Fibroblast of lung (primary cell): ENCODE results near the gene ATP6V0D1.

Experiments used
- CTCF ChIP-seq, 2 donors: IDR thresholded peaks in 1 of 2; conservative IDR thresholded peaks in 1 of 2; 1 replicate in 1 of 2; 2 replicates in 1 of 2; pipeline ENCODE4 v1.5.1; 2011 to 2012; ENCODE audit warnings: low read length in 2 of 2, control low read depth in 1 of 2, inconsistent platforms in 1 of 2, low read depth in 1 of 2, mild to moderate bottlenecking in 1 of 2
- EZH2 ChIP-seq: IDR thresholded peaks from 2 replicates; pipeline ENCODE4 v1.5.1; 2012; ENCODE audit warnings: low read length, control low read depth, mild to moderate bottlenecking; ENCODE audit errors: missing control alignments

- TF ChIP-seq CTCF (conservative IDR thresholded peaks at IDR 0.05 in 1 of 2, IDR thresholded peaks at IDR 0.05 in 1 of 2; ENCODE audit: low read depth in 1 of 2, low read length in 2 of 2) (no peak), EZH2 (no peak)
Observed at GRCh38 chr16:67483150-67483549, 2.2 kb upstream of the ATP6V0D1 start, which contains the start of gene AGRP.
